Transverse colon (tissue), 4 donors: ENCODE results near the gene PDE9A.

Experiments used
- CTCF ChIP-seq, 5 experiments: fragments of 200-600 bp in 3 of 5; fragments of 450-650 bp in 2 of 5; sonication (generic) in 3 of 5; IDR thresholded peaks; 1 replicate in 2 of 5; 2 replicates in 3 of 5; pipeline ENCODE4 v1.5.1; 2016 to 2017; ENCODE audit warnings: antibody characterized with exemption in 5 of 5, inconsistent platforms in 3 of 5, mild to moderate bottlenecking in 2 of 5, moderate library complexity in 1 of 5
- EP300 ChIP-seq: sonication (generic); formaldehyde crosslinking; IDR thresholded peaks from one replicate; pipeline ENCODE4 v1.6.1; 2017; ENCODE audit warnings: antibody characterized with exemption, low read depth
- POLR2A ChIP-seq: fragments of 450-650 bp; IDR thresholded peaks from one replicate; pipeline ENCODE4 v1.6.1; 2016; ENCODE audit warnings: antibody characterized with exemption, mild to moderate bottlenecking, moderate library complexity
- POLR2AphosphoS5 ChIP-seq, 3 donors: sonication (generic); formaldehyde crosslinking; IDR thresholded peaks; one replicate each; pipeline ENCODE4 v1.6.1; 2016; ENCODE audit warnings: antibody characterized with exemption in 3 of 3

GRCh38 chr21:42614396-42614795 lies 39.0 kb upstream of the PDE9A start:
- TF ChIP-seq CTCF (IDR thresholded peaks at IDR 0.05), result no peak
- no peak for TF ChIP-seq POLR2AphosphoS5 (IDR thresholded peaks at IDR 0.05)
- TF ChIP-seq POLR2A, result no peak
- TF ChIP-seq EP300, result no peak
